Measurements from ENCODE around the gene TGFBR1.

DNA sequence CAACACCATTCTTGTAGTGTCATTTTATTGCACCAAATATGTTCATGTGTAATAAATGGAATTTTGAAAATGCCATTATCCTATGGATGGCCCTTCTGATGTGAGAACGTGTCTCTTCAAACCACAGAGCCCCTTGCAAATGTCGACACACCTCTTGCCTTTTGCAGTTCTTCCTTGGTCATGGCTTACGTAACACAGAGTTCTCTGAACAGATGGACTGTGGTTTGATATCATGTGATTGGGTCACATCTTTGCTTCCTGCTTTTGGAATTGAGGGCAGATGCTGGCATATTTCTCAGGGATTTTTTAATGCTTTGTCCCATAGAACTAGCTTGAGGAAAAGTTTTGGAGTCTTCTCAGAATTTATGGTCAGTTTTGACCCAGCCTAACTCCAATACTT lies 4.6 kb downstream of the TGFBR1 start:
- TF ChIP-seq POLR2A (IDR thresholded peaks at IDR 0.05; ENCODE audit: low read depth, low read length): no peak
- no peak for TF ChIP-seq POLR2AphosphoS5 (IDR thresholded peaks at IDR 0.05; ENCODE audit: insufficient read depth, low read depth, low read length)
- TF ChIP-seq, protein P1, sequence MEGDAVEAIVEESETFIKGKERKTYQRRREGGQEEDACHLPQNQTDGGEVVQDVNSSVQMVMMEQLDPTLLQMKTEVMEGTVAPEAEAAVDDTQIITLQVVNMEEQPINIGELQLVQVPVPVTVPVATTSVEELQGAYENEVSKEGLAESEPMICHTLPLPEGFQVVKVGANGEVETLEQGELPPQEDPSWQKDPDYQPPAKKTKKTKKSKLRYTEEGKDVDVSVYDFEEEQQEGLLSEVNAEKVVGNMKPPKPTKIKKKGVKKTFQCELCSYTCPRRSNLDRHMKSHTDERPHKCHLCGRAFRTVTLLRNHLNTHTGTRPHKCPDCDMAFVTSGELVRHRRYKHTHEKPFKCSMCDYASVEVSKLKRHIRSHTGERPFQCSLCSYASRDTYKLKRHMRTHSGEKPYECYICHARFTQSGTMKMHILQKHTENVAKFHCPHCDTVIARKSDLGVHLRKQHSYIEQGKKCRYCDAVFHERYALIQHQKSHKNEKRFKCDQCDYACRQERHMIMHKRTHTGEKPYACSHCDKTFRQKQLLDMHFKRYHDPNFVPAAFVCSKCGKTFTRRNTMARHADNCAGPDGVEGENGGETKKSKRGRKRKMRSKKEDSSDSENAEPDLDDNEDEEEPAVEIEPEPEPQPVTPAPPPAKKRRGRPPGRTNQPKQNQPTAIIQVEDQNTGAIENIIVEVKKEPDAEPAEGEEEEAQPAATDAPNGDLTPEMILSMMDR (IDR thresholded peaks at IDR 0.05; ENCODE audit: extremely low read depth in 1 of 2, insufficient read depth in 1 of 2, low read depth in 1 of 2, low read length in 2 of 2): no peak
- TF ChIP-seq JUN (IDR thresholded peaks at IDR 0.05; ENCODE audit: borderline replicate concordance, insufficient read depth, insufficient read length, low read depth): no peak
- TF ChIP-seq EZH2 (IDR thresholded peaks at IDR 0.05; ENCODE audit: borderline replicate concordance, low read depth, low read length, severe bottlenecking): no peak
